GM12878 (cell line): Measurements from ENCODE around the gene GON4L.
"Not testable (repeated sequence)": the region's sequence is repeated elsewhere in the genome, so short reads cannot be mapped to it uniquely, and the experiment has no call there.

Experiments used
- CTCF ChIP-seq, 3 experiments: IDR thresholded peaks in 2 of 3; conservative IDR thresholded peaks in 1 of 3; 2 replicates each; pipeline ENCODE4 v1.5.1; 2011; ENCODE audit warnings: low read depth in 3 of 3, low read length in 3 of 3, mild to moderate bottlenecking in 3 of 3, control low read depth in 2 of 3, moderate library complexity in 2 of 3, inconsistent platforms in 1 of 3, mixed read lengths in 1 of 3; ENCODE audit not compliant: control insufficient read depth in 2 of 3, insufficient read depth in 1 of 3; ENCODE audit errors: extremely low read depth in 1 of 3
- EGR1 ChIP-seq, 2 experiments: IDR thresholded peaks; 1 replicate in 1 of 2; 2 replicates in 1 of 2; pipeline ENCODE4 v1.6.1; 2011 to 2012; ENCODE audit warnings: low read depth in 2 of 2, low read length in 2 of 2, borderline replicate concordance in 1 of 2, mild to moderate bottlenecking in 1 of 2, moderate library complexity in 1 of 2
- ELK1 ChIP-seq: IDR thresholded peaks from 2 replicates; pipeline ENCODE4 v1.6.1; 2012; ENCODE audit warnings: low read depth, low read length, improper control_type of control experiment
- EP300 ChIP-seq, 2 experiments: fragments of 150-350 bp in 1 of 2; IDR thresholded peaks; 2 replicates each; pipeline ENCODE4 v1.6.1; 2011 to 2012; ENCODE audit warnings: low read depth in 2 of 2, low read length in 2 of 2, borderline replicate concordance in 1 of 2, improper control_type of control experiment in 1 of 2, inconsistent platforms in 1 of 2; ENCODE audit not compliant: control insufficient read depth in 1 of 2
- EZH2 ChIP-seq: IDR thresholded peaks from 2 replicates; pipeline ENCODE4 v1.6.1; 2012; ENCODE audit warnings: low read depth, mild to moderate bottlenecking, control low read depth, inconsistent platforms, low read length, borderline replicate concordance; ENCODE audit not compliant: control insufficient read depth
- FOS ChIP-seq: IDR thresholded peaks from 3 replicates; pipeline ENCODE4 v1.6.1; 2011; ENCODE audit warnings: borderline replicate concordance; ENCODE audit not compliant: insufficient read length; ENCODE audit errors: extremely low read depth
- POLR2AphosphoS2 ChIP-seq: IDR thresholded peaks from 2 replicates; pipeline ENCODE4 v1.6.1; 2011; ENCODE audit warnings: low read depth, mild to moderate bottlenecking, low read length, improper control_type of control experiment, moderate library complexity
- SIN3A ChIP-seq: IDR thresholded peaks from 2 replicates; pipeline ENCODE4 v1.6.1; 2012; ENCODE audit warnings: low read depth, low read length, improper control_type of control experiment
- TCF12 ChIP-seq: IDR thresholded peaks from 2 replicates; pipeline ENCODE4 v1.6.1; 2011; ENCODE audit warnings: low read depth, mild to moderate bottlenecking, low read length
- USF1 ChIP-seq: IDR thresholded peaks from 2 replicates; pipeline ENCODE4 v1.6.1; 2011; ENCODE audit warnings: borderline replicate concordance, low read depth, mild to moderate bottlenecking, moderate library complexity, mixed read lengths, low read length; ENCODE audit not compliant: insufficient read depth; ENCODE audit errors: extremely low read length
- YY1 ChIP-seq: IDR thresholded peaks from 2 replicates; pipeline ENCODE4 v1.6.1; 2011; ENCODE audit warnings: low read depth, mild to moderate bottlenecking, low read length
- ZBTB11 ChIP-seq: fragments of 450-650 bp; formaldehyde crosslinking; IDR thresholded peaks from 2 replicates; pipeline ENCODE4 v1.5.0; 2022; ENCODE audit warnings: mild to moderate bottlenecking, missing genetic modification characterization
- ZZZ3 ChIP-seq: IDR thresholded peaks from 2 replicates; pipeline ENCODE4 v1.6.1; 2011; ENCODE audit warnings: low read depth; ENCODE audit not compliant: control insufficient read depth, insufficient read length
- TF ChIP-seq, protein P1 (sequence below): IDR thresholded peaks from 2 replicates; pipeline ENCODE4 v1.6.1; 2011; ENCODE audit warnings: low read depth, low read length, improper control_type of control experiment, borderline replicate concordance

- TF ChIP-seq FOS; EP300 (IDR thresholded peaks at IDR 0.05; ENCODE audit: borderline replicate concordance in 1 of 2, control insufficient read depth in 1 of 2, low read depth in 2 of 2, low read length in 2 of 2); TCF12; POLR2AphosphoS2; CTCF (IDR thresholded peaks at IDR 0.05 in 2 of 3, conservative IDR thresholded peaks at IDR 0.05 in 1 of 3; ENCODE audit: control insufficient read depth in 2 of 3, extremely low read depth in 1 of 3, insufficient read depth in 1 of 3, low read depth in 3 of 3, low read length in 3 of 3); ELK1; ZBTB11 (CRISPR knock-in tag); EZH2; ZZZ3; SIN3A; EGR1 (IDR thresholded peaks at IDR 0.05; ENCODE audit: borderline replicate concordance in 1 of 2, low read depth in 2 of 2, low read length in 2 of 2); USF1; YY1: not testable (repeated sequence)
- TF ChIP-seq, protein P1, sequence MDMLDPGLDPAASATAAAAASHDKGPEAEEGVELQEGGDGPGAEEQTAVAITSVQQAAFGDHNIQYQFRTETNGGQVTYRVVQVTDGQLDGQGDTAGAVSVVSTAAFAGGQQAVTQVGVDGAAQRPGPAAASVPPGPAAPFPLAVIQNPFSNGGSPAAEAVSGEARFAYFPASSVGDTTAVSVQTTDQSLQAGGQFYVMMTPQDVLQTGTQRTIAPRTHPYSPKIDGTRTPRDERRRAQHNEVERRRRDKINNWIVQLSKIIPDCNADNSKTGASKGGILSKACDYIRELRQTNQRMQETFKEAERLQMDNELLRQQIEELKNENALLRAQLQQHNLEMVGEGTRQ: not testable (repeated sequence)
These were observed 89.5 kb downstream of the GON4L start for GRCh38 chr1:155767399-155767989.
